ENCODE results near the gene BBX.

DNA sequence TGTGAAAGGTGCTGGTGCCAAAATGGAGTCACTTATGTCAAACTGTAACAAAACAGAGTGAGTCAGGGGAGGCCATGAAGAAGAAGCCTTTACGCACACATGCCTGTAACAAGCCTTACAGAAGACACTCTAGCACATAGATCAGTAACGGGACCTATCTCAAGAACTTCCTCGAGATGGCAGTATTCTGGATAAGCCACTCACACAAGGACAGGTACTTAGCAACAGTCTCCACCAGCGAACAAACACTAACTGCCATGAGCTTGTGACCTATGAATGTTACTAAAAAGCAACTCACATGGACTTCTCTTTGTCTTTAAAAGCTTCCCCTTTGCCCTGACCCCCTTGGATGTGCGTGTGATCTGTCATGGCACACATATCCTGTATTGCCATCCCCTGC, 332.9 kb downstream of the BBX start:
- TF ChIP-seq GATA3 (IDR thresholded peaks at IDR 0.05; ENCODE audit: low read depth, low read length) (no peak), GATA2 (IDR thresholded peaks at IDR 0.05; ENCODE audit: low read depth, low read length) (no peak)
